ENCODE measurements around the gene SPAG9. TPM values are rescaled to one million over a fixed set of nuclear protein-coding genes. Genes with fewer than 3 reads are reported as not detected.

SPAG9 gene
- total and polyA plus RNA-seq, 10 donors, result 10.7 to 94.6 (median 78.3) TPM

- intact Hi-C loops (cut with DNase I; ENCODE audit: low total_unique reads), result no loop called here
- no peak overlapping the region for H3K27ac ChIP-seq
- no peak overlapping the region for H3K4me3 ChIP-seq
- H3K36me3 ChIP-seq, result peaks cover 0 to 82% (median 11%) of the 10 kb centered on the region in 6 donors
- no peaks in the 10 kb centered on the region for H3K9me3 ChIP-seq
- 58 to 69% (median 64%) methylated on average over 2 of the region's 2 CpGs for WGBS, 5 donors
- H3K4me1 ChIP-seq, result peaks cover 0 to 13% (median 0%) of the 10 kb centered on the region in 6 donors
- no peak for DNase-seq
- TF ChIP-seq POLR2AphosphoS5 (IDR thresholded peaks at IDR 0.05), result no peak
- TF ChIP-seq CTCF (IDR thresholded peaks at IDR 0.05 in 8 of 11, conservative IDR thresholded peaks at IDR 0.05 in 3 of 11), result no peak
- no peak for TF ChIP-seq POLR2A (IDR thresholded peaks at IDR 0.05)
- no peaks in the 10 kb centered on the region for H3K27me3 ChIP-seq (replicated peaks in 1 of 7)
Measured at GRCh38 chr17:50963139-50963538, 157.5 kb downstream of the SPAG9 start.

- Histone ChIP-seq H3K27me3 (replicated peaks in 1 of 7) (no peaks in the 10 kb centered on the region), H3K36me3 (peaks cover 0 to 71% (median 7%) of the 10 kb centered on the region in 6 donors), H3K4me3 (no peak overlapping the region), H3K27ac (no peak overlapping the region), H3K4me1 (peaks cover 0 to 18% (median 6%) of the 10 kb centered on the region in 6 donors), H3K9me3 (no peaks in the 10 kb centered on the region)
- WGBS, 5 donors, result 85 to 95% (median 93%) methylated on average over 9 of the region's 9 CpGs
- TF ChIP-seq POLR2AphosphoS5 (IDR thresholded peaks at IDR 0.05) (no peak), POLR2A (IDR thresholded peaks at IDR 0.05) (no peak), CTCF (IDR thresholded peaks at IDR 0.05 in 8 of 11, conservative IDR thresholded peaks at IDR 0.05 in 3 of 11) (no peak)
- intact Hi-C loops (cut with DNase I; ENCODE audit: low total_unique reads), result no loop called here
- no peak for DNase-seq
Measured at GRCh38 chr17:50961282-50962220, 159.1 kb downstream of the SPAG9 start.

- H3K4me1 ChIP-seq, result peaks cover 8 to 31% (median 20%) of the 10 kb centered on the region in 6 donors
- no peak for DNase-seq
- WGBS, 5 donors, result 92 to 98% (median 95%) methylated on average over 2 of the region's 2 CpGs
- no peak overlapping the region for H3K4me3 ChIP-seq
- H3K27ac ChIP-seq, result no peak overlapping the region
- H3K36me3 ChIP-seq, result peaks cover 0 to 49% (median 2%) of the 10 kb centered on the region in 6 donors
- no peaks in the 10 kb centered on the region for H3K9me3 ChIP-seq
- H3K27me3 ChIP-seq (replicated peaks in 1 of 7), result no peaks in the 10 kb centered on the region
- intact Hi-C loops (cut with DNase I; ENCODE audit: low total_unique reads), result loop anchor here (5.0 kb wide), 1 partner anchor 107 kb away; no protein-coding TSS in a partner anchor
- TF ChIP-seq POLR2AphosphoS5 (IDR thresholded peaks at IDR 0.05) (no peak), POLR2A (IDR thresholded peaks at IDR 0.05) (no peak), CTCF (IDR thresholded peaks at IDR 0.05 in 8 of 11, conservative IDR thresholded peaks at IDR 0.05 in 3 of 11) (no peak)
Measured at GRCh38 chr17:50959341-50959740, 161.3 kb downstream of the SPAG9 start.
